GM12878 (cell line): Measurements from ENCODE around the gene TRAPPC3L. TPM values are rescaled to one million over a fixed set of nuclear protein-coding genes. Genes with fewer than 3 reads are reported as not detected.

Experiments
- ATF7 ChIP-seq: fragments of 450-650 bp; IDR thresholded peaks from 2 replicates; pipeline ENCODE4 v1.6.1; 2016; ENCODE audit warnings: low read depth, mild to moderate bottlenecking
- BHLHE40 ChIP-seq, 2 experiments: fragments of 450-650 bp in 1 of 2; IDR thresholded peaks; 2 replicates each; pipeline ENCODE4 v1.6.1; 2011 to 2017; ENCODE audit warnings: low read depth in 2 of 2, borderline replicate concordance in 1 of 2, improper control_type of control experiment in 1 of 2, low read length in 1 of 2, mild to moderate bottlenecking in 1 of 2
- BRCA1 ChIP-seq: IDR thresholded peaks from 2 replicates; pipeline ENCODE4 v1.6.1; 2011; ENCODE audit warnings: low read depth, low read length, improper control_type of control experiment
- CBFB ChIP-seq: IDR thresholded peaks from 2 replicates; pipeline ENCODE4 v1.6.1; 2016; ENCODE audit warnings: antibody characterized with exemption, low read depth
- CUX1 ChIP-seq: IDR thresholded peaks from 2 replicates; pipeline ENCODE4 v1.6.1; 2012; ENCODE audit warnings: improper control_type of control experiment, low read depth, low read length; ENCODE audit not compliant: insufficient replicate concordance
- E2F4 ChIP-seq: IDR thresholded peaks from 2 replicates; pipeline ENCODE4 v1.6.1; 2012; ENCODE audit warnings: low read depth, low read length, improper control_type of control experiment
- IKZF1 ChIP-seq: fragments of 450-650 bp; conservative IDR thresholded peaks from 2 replicates; pipeline ENCODE4 v1.6.1; 2017; ENCODE audit warnings: antibody characterized with exemption, mild to moderate bottlenecking
- IKZF2 ChIP-seq, 2 experiments: fragments of 450-650 bp; IDR thresholded peaks; 2 replicates each; pipeline ENCODE4 v1.6.1; 2017; ENCODE audit warnings: mild to moderate bottlenecking in 2 of 2, moderate library complexity in 2 of 2
- IRF4 ChIP-seq: IDR thresholded peaks from 2 replicates; pipeline ENCODE4 v1.6.1; 2011; ENCODE audit warnings: low read depth, low read length
- JUND ChIP-seq: IDR thresholded peaks from 2 replicates; pipeline ENCODE4 v1.6.1; 2012; ENCODE audit warnings: low read depth, mild to moderate bottlenecking, low read length, improper control_type of control experiment, moderate library complexity
- MAX ChIP-seq: IDR thresholded peaks from 2 replicates; pipeline ENCODE4 v1.6.1; 2012; ENCODE audit warnings: low read depth, low read length, improper control_type of control experiment
- MEF2A ChIP-seq: IDR thresholded peaks from 2 replicates; pipeline ENCODE4 v1.6.1; 2011; ENCODE audit warnings: low read depth, mild to moderate bottlenecking, low read length, moderate library complexity; ENCODE audit not compliant: insufficient read depth
- MTA2 ChIP-seq: fragments of 450-650 bp; IDR thresholded peaks from 2 replicates; pipeline ENCODE4 v1.6.1; 2016; ENCODE audit warnings: low read depth, mild to moderate bottlenecking, moderate library complexity
- NR2C2 ChIP-seq: IDR thresholded peaks from 2 replicates; pipeline ENCODE4 v1.6.1; 2011; ENCODE audit warnings: borderline replicate concordance, low read depth; ENCODE audit not compliant: control insufficient read depth, insufficient read length
- NRF1 ChIP-seq: conservative IDR thresholded peaks from 2 replicates; pipeline ENCODE4 v1.6.1; 2011; ENCODE audit warnings: mild to moderate bottlenecking, low read depth, low read length, improper control_type of control experiment
- POLR2A ChIP-seq: IDR thresholded peaks from 2 replicates; pipeline ENCODE4 v1.6.1; 2011; ENCODE audit warnings: low read depth, mild to moderate bottlenecking, low read length
- POLR2AphosphoS2 ChIP-seq: IDR thresholded peaks from 2 replicates; pipeline ENCODE4 v1.6.1; 2011; ENCODE audit warnings: low read depth, mild to moderate bottlenecking, low read length, improper control_type of control experiment, moderate library complexity
- RCOR1 ChIP-seq: conservative IDR thresholded peaks from 2 replicates; pipeline ENCODE4 v1.6.1; 2012; ENCODE audit warnings: low read depth, low read length, improper control_type of control experiment
- SMAD1 ChIP-seq: fragments of 450-650 bp; IDR thresholded peaks from 2 replicates; pipeline ENCODE4 v1.6.1; 2018; ENCODE audit warnings: mild to moderate bottlenecking, low read depth; ENCODE audit not compliant: partially characterized antibody
- SREBF1 ChIP-seq: IDR thresholded peaks from 2 replicates; pipeline ENCODE4 v1.6.1; 2012; ENCODE audit warnings: mild to moderate bottlenecking, low read length
- SRF ChIP-seq, 2 experiments: IDR thresholded peaks; 2 replicates each; pipeline ENCODE4 v1.6.1; 2011; ENCODE audit warnings: low read depth in 2 of 2, low read length in 2 of 2, mild to moderate bottlenecking in 1 of 2, moderate library complexity in 1 of 2
- SUZ12 ChIP-seq: fragments of 200-600 bp; sonication (generic); IDR thresholded peaks from one replicate; pipeline ENCODE4 v1.6.1; 2018; ENCODE audit warnings: antibody characterized with exemption, mild to moderate bottlenecking; ENCODE audit not compliant: unreplicated experiment
- TAF1 ChIP-seq: IDR thresholded peaks from 2 replicates; pipeline ENCODE4 v1.6.1; 2011; ENCODE audit warnings: mild to moderate bottlenecking, low read depth, low read length, borderline replicate concordance
- TARDBP ChIP-seq: IDR thresholded peaks from 2 replicates; pipeline ENCODE4 v1.6.1; 2016; ENCODE audit warnings: borderline replicate concordance
- ZNF24 ChIP-seq: fragments of 450-650 bp; IDR thresholded peaks from 2 replicates; pipeline ENCODE4 v1.6.1; 2017; ENCODE audit warnings: antibody characterized with exemption, mild to moderate bottlenecking
- polyA plus RNA-seq, 11 experiments: library from polyadenylated mRNA; depleted of rRNA in 4 of 11; unstranded in 6 of 11; stranded (reverse) in 5 of 11; fragments of >200 nt; fragmentation: Nextera tagmentation in 4 of 11; fragmentation: Illumina TruSeq in 1 of 11; extraction: Ambion mirVana in 4 of 11; extraction: Trizol in 1 of 11; gene quantifications; 1 replicate in 1 of 11; 2 replicates in 10 of 11; pipeline versions ENCODE4 v1.2.1 to v1.2.3, GENCODE V29; 2011 to 2016; ENCODE audit warnings: inconsistent platforms in 2 of 11, missing spikeins in 2 of 11, low read depth in 1 of 11
- total RNA-seq, 4 experiments: library from RNA; depleted of rRNA in 3 of 4; stranded (reverse); fragments of >200 nt in 3 of 4; fragmentation: Illumina TruSeq in 1 of 4; extraction: Trizol in 1 of 4; gene quantifications; 2 replicates each; pipeline versions ENCODE4 v1.2.1 to v1.2.3, GENCODE V29; 2013 to 2021

TRAPPC3L gene
- total and polyA plus RNA-seq, 10 of the 15 experiments (the other 5 are each of a cell fraction or from before 2014, with no cell fraction given): not detected

GRCh38 chr6:116570856-116571682 is 25.6 kb upstream of the TRAPPC3L start, which contains the start of gene RWDD1 (continued):
- TF ChIP-seq CUX1 (peak; percentile 95), BRCA1 (no peak), JUND (0 out of 2 replicates have a peak, but pooled peaks have one; percentile 26), ATF7 (peak; percentile 57; the same call in 1 of the 2 replicates), TAF1 (peak; percentile 86), IKZF2 (IDR thresholded peaks at IDR 0.05) (no peak; a peak in 1 of 4 replicates), POLR2A (peak; percentile 93), NRF1 (peak; percentile 76), IRF4 (0 out of 2 replicates have a peak, but pooled peaks have one; percentile 17), RCOR1 (no peak), TARDBP (peak; percentile 63; the same call in 1 of the 2 replicates), MTA2 (no peak; the same call in 1 of the 2 replicates), MEF2A (0 out of 2 replicates have a peak, but pooled peaks have one; percentile 51), IKZF1 (peak; percentile 99), CBFB (peak; percentile 97), POLR2AphosphoS2 (peak; percentile 73; the same call in 1 of the 2 replicates), E2F4 (no peak), SRF (IDR thresholded peaks at IDR 0.05; ENCODE audit: low read depth in 2 of 2, low read length in 2 of 2) (peak; percentile 90 to 97), MAX (peak; percentile 100), ZNF24 (no peak), NR2C2 (peak; percentile 95), SMAD1 (no peak), SUZ12 (no peak), SREBF1 (no peak; the same call in 1 of the 2 replicates), BHLHE40 (IDR thresholded peaks at IDR 0.05; ENCODE audit: borderline replicate concordance in 1 of 2, low read depth in 2 of 2, low read length in 1 of 2) (peak; percentile 44 to 68; a peak in 2 of 4 replicates)
